ENCODE measurements around the gene LAMTOR2. TPM values are rescaled to one million over a fixed set of nuclear protein-coding genes. Genes with fewer than 3 reads are reported as not detected.

The LAMTOR2 gene
- total and polyA plus RNA-seq, 9 of the 15 experiments (the other 6 are each of a cell fraction or from before 2014, with no cell fraction given) = 39.0 to 161 (median 74.6) TPM

DNA sequence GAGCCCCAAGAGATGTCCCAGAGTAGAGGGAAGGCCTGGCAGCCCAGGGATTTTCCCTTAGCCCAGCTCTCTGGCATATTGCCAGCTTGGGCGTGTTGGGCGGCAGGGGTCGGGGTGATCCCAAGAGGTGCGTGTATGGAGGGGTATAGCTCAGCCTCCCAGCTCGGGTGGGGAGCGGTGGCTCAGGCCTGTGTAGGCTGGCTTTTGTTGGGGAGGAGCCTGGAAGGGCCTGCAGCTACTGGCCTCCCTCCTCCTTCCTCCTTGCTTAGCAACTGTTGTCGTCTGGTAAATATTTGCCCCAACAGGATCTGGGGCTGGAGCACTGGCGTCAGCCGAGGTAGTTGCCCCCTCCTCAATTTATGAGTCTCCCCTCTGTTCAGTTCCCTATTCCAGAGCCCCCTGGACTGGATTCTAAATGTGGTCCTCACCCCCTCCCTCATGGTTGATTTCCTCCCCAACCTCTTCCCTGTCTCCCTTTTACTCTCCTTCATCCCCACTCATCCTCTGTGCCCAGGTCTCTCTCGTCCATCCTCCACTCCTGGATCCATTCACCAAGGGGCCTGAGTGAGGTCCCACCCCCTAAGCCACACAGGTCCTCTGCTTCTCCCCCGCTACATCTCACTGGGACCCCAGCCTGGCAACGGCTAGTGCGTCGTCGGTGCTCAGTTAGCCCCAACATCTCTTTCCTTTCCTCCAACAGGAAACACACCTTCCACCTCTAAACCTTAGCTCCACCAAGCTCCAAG is 49.7 kb downstream of the LAMTOR2 start (continued):
- TF ChIP-seq POLR3A (IDR thresholded peaks at IDR 0.05; ENCODE audit: borderline replicate concordance, extremely low read depth, insufficient read depth, insufficient read length) = no peak
- TF ChIP-seq YY1 (IDR thresholded peaks at IDR 0.05; ENCODE audit: borderline replicate concordance in 1 of 3, control insufficient read depth in 1 of 3, extremely low read depth in 1 of 3, insufficient read depth in 3 of 3, insufficient read length in 1 of 3, insufficient replicate concordance in 2 of 3, low read depth in 1 of 3, low read length in 2 of 3) = no peak
- TF ChIP-seq RERE (CRISPR knock-in tag; IDR thresholded peaks at IDR 0.05; ENCODE audit: borderline replicate concordance) = no peak
- TF ChIP-seq EZH2 (IDR thresholded peaks at IDR 0.05; ENCODE audit: borderline replicate concordance, low read depth, low read length) = no peak
- TF ChIP-seq MTA1 (IDR thresholded peaks at IDR 0.05; ENCODE audit: borderline replicate concordance) = no peak
- peak; percentile 88 for TF ChIP-seq ZNF263 (CRISPR knock-in tag; IDR thresholded peaks at IDR 0.05; ENCODE audit: borderline replicate concordance)
- TF ChIP-seq RFX7 (CRISPR knock-in tag; IDR thresholded peaks at IDR 0.05) = no peak
- TF ChIP-seq PYGO2 (tag; IDR thresholded peaks at IDR 0.05) = no peak
- TF ChIP-seq CSDE1 (IDR thresholded peaks at IDR 0.05) = no peak
- TF ChIP-seq ZKSCAN3 (CRISPR knock-in tag; IDR thresholded peaks at IDR 0.05) = no peak
- TF ChIP-seq, protein P1, sequence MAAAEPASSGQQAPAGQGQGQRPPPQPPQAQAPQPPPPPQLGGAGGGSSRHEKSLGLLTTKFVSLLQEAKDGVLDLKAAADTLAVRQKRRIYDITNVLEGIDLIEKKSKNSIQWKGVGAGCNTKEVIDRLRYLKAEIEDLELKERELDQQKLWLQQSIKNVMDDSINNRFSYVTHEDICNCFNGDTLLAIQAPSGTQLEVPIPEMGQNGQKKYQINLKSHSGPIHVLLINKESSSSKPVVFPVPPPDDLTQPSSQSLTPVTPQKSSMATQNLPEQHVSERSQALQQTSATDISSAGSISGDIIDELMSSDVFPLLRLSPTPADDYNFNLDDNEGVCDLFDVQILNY (CRISPR knock-in tag; IDR thresholded peaks at IDR 0.05) = no peak
- TF ChIP-seq, protein P2, sequence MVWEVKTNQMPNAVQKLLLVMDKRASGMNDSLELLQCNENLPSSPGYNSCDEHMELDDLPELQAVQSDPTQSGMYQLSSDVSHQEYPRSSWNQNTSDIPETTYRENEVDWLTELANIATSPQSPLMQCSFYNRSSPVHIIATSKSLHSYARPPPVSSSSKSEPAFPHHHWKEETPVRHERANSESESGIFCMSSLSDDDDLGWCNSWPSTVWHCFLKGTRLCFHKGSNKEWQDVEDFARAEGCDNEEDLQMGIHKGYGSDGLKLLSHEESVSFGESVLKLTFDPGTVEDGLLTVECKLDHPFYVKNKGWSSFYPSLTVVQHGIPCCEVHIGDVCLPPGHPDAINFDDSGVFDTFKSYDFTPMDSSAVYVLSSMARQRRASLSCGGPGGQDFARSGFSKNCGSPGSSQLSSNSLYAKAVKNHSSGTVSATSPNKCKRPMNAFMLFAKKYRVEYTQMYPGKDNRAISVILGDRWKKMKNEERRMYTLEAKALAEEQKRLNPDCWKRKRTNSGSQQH (CRISPR knock-in tag; IDR thresholded peaks at IDR 0.05) = no peak
- no peak for TF ChIP-seq PHB2 (IDR thresholded peaks at IDR 0.05; ENCODE audit: low read depth)
- TF ChIP-seq, protein P3, sequence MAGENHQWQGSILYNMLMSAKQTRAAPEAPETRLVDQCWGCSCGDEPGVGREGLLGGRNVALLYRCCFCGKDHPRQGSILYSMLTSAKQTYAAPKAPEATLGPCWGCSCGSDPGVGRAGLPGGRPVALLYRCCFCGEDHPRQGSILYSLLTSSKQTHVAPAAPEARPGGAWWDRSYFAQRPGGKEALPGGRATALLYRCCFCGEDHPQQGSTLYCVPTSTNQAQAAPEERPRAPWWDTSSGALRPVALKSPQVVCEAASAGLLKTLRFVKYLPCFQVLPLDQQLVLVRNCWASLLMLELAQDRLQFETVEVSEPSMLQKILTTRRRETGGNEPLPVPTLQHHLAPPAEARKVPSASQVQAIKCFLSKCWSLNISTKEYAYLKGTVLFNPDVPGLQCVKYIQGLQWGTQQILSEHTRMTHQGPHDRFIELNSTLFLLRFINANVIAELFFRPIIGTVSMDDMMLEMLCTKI (IDR thresholded peaks at IDR 0.05; ENCODE audit: partially characterized antibody) = no peak
- TF ChIP-seq MTF1 (CRISPR knock-in tag; IDR thresholded peaks at IDR 0.05; ENCODE audit: borderline replicate concordance) = no peak
- no peak for TF ChIP-seq NFE2L1 (tag; IDR thresholded peaks at IDR 0.05; ENCODE audit: borderline replicate concordance, low read depth)
